Neural progenitor cell (in vitro differentiated cells): ENCODE results near the gene ANKRD12. TPM values are rescaled to one million over a fixed set of nuclear protein-coding genes. Genes with fewer than 3 reads are reported as not detected.

Experiments used
- DNase-seq: peaks from one replicate; pipeline ENCODE4 v3.0.0-alpha.2; 2016; ENCODE audit warnings: low spot score
- H2AFZ ChIP-seq: fragments of 200-600 bp; sonication (generic); replicated peaks from 2 replicates; pipeline ENCODE4 v1.6.1; 2016; ENCODE audit warnings: antibody characterized with exemption
- H3F3A ChIP-seq: fragments of 200-600 bp; sonication (generic); 2 replicates; pipeline ENCODE4 v1.6.1; 2016; ENCODE audit warnings: antibody characterized with exemption, low read depth
- H3K27ac ChIP-seq: fragments of 200-600 bp; sonication (generic); 2 replicates; pipeline ENCODE4 v1.5.1; 2016; ENCODE audit warnings: mild to moderate bottlenecking
- H3K27me3 ChIP-seq: fragments of 200-600 bp; sonication (generic); 2 replicates; pipeline ENCODE4 v1.6.1; 2016; ENCODE audit warnings: mild to moderate bottlenecking, moderate library complexity
- H3K36me3 ChIP-seq: fragments of 200-600 bp; sonication (generic); 2 replicates; pipeline ENCODE4 v1.5.1; 2016
- H3K4me1 ChIP-seq: fragments of 200-600 bp; sonication (generic); 2 replicates; pipeline ENCODE4 v1.6.1; 2016; ENCODE audit warnings: mixed run types
- H3K4me2 ChIP-seq: fragments of 200-600 bp; sonication (generic); 2 replicates; pipeline ENCODE4 v1.6.1; 2016
- H3K4me3 ChIP-seq: fragments of 200-600 bp; sonication (generic); 2 replicates; pipeline ENCODE4 v1.5.1; 2016
- H3K79me2 ChIP-seq: fragments of 200-600 bp; sonication (generic); 2 replicates; pipeline ENCODE4 v1.6.1; 2016; ENCODE audit warnings: low read depth
- H3K9ac ChIP-seq: fragments of 200-600 bp; sonication (generic); 2 replicates; pipeline ENCODE4 v1.6.1; 2016
- H3K9me3 ChIP-seq: fragments of 200-600 bp; sonication (generic); 2 replicates; pipeline ENCODE4 v1.5.1; 2016; ENCODE audit warnings: low read depth
- H4K20me1 ChIP-seq: fragments of 200-600 bp; sonication (generic); 2 replicates; pipeline ENCODE4 v1.6.1; 2016; ENCODE audit warnings: low read depth
- H3K27ac Mint-ChIP-seq: 3 replicates; pipeline ENCODE4 v1.8.0; 2021; ENCODE audit warnings: mixed read lengths
- H3K27me3 Mint-ChIP-seq: 2 replicates; pipeline ENCODE4 v1.8.0; 2022; ENCODE audit warnings: low read depth, mild to moderate bottlenecking, inconsistent platforms, moderate library complexity, mixed read lengths; ENCODE audit not compliant: insufficient read depth
- H3K36me3 Mint-ChIP-seq: 3 replicates; pipeline ENCODE4 v1.8.0; 2021; ENCODE audit warnings: mixed read lengths
- H3K4me1 Mint-ChIP-seq: 3 replicates; pipeline ENCODE4 v1.8.0; 2021; ENCODE audit warnings: mixed read lengths
- H3K4me3 Mint-ChIP-seq: 3 replicates; pipeline ENCODE4 v1.8.0; 2021; ENCODE audit warnings: mild to moderate bottlenecking, moderate library complexity, mixed read lengths
- H3K9me3 Mint-ChIP-seq: 3 replicates; pipeline ENCODE4 v1.8.0; 2020; ENCODE audit warnings: mixed read lengths
- EZH2 ChIP-seq: fragments of 200-600 bp; sonication (generic); IDR thresholded peaks from 2 replicates; pipeline ENCODE4 v1.6.1; 2017; ENCODE audit warnings: antibody characterized with exemption, mild to moderate bottlenecking, moderate library complexity
- EZH2phosphoT487 ChIP-seq: fragments of 200-600 bp; sonication (generic); IDR thresholded peaks from 2 replicates; pipeline ENCODE4 v1.6.1; 2017; ENCODE audit warnings: antibody characterized with exemption
- total RNA-seq: library from RNA; depleted of rRNA; stranded (reverse); fragments of >200 nt; gene quantifications from 2 replicates; pipeline ENCODE4 v1.2.3, GENCODE V29; 2015; ENCODE audit warnings: low replicate concordance
- TF ChIP-seq, protein P1 (sequence below): fragments of 200-600 bp; sonication (generic); IDR thresholded peaks from 2 replicates; pipeline ENCODE4 v1.5.1; 2017; ENCODE audit warnings: antibody characterized with exemption, mild to moderate bottlenecking

Gene ANKRD12
- total RNA-seq, 1 donor from 2014 or later, result 38.2 TPM

DNA sequence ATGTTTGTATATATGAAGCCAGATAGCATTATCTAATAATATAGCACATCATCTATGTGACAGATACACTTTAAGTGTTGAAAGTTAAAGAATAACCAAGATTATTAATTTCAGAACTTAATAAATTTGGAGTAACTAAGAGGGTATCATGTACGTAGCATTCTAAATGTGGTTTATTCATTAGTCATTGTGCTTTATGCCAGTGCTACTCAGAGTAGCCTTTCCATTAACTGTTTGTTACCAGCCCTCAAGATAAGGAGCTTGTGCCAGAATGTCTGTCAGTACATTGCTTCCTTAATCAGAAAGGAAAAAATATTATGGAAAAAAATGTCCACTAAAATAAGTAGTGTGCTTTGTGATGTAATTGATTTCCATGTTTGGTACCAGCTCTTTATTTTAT is 103.1 kb downstream of the ANKRD12 start:
- H3K4me3 ChIP-seq, result no peak overlapping the region
- no peak for TF ChIP-seq EZH2phosphoT487
- TF ChIP-seq, protein P1, sequence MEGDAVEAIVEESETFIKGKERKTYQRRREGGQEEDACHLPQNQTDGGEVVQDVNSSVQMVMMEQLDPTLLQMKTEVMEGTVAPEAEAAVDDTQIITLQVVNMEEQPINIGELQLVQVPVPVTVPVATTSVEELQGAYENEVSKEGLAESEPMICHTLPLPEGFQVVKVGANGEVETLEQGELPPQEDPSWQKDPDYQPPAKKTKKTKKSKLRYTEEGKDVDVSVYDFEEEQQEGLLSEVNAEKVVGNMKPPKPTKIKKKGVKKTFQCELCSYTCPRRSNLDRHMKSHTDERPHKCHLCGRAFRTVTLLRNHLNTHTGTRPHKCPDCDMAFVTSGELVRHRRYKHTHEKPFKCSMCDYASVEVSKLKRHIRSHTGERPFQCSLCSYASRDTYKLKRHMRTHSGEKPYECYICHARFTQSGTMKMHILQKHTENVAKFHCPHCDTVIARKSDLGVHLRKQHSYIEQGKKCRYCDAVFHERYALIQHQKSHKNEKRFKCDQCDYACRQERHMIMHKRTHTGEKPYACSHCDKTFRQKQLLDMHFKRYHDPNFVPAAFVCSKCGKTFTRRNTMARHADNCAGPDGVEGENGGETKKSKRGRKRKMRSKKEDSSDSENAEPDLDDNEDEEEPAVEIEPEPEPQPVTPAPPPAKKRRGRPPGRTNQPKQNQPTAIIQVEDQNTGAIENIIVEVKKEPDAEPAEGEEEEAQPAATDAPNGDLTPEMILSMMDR, result no peak

DNA sequence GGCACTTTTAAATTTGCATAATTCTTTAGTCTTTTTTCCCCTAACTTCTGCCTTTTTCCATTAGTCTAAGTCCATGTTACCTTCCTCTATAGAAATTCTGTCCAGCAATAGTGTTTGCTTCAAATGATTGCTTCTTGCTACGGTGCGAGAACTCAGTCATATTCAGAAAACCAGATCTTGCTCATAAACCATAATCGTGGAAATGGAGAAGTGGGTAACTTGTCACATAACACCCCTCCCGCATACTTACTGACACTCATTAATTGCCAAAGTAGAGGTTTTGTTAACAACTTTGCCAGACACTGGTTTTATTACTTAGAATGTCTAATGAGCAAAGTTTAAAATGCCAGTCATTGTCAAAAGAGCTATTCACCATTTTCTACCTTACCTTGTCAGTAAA is 103.7 kb downstream of the ANKRD12 start:
- no peaks in the 10 kb centered on the region for H3K9me3 Mint-ChIP-seq
- H3K27ac Mint-ChIP-seq, result no peak overlapping the region
- Histone ChIP-seq H3F3A (no peaks in the 10 kb centered on the region), H3K79me2 (no peaks in the 10 kb centered on the region), H3K4me1 (no peaks in the 10 kb centered on the region), H3K27ac (no peak overlapping the region), H3K27me3 (no peaks in the 10 kb centered on the region), H3K4me2 (no peak overlapping the region), H3K9me3 (no peaks in the 10 kb centered on the region), H4K20me1 (no peaks in the 10 kb centered on the region), H3K9ac (no peak overlapping the region), H3K4me3 (no peak overlapping the region), H3K36me3 (no peaks in the 10 kb centered on the region), H2AFZ (no peak overlapping the region)
- no peak for TF ChIP-seq EZH2phosphoT487
- no peak for TF ChIP-seq EZH2
- TF ChIP-seq, protein P1, result no peak
- H3K4me1 Mint-ChIP-seq, result no peaks in the 10 kb centered on the region
- H3K36me3 Mint-ChIP-seq, result peaks cover 11% of the 10 kb centered on the region
- H3K27me3 Mint-ChIP-seq, result no peaks in the 10 kb centered on the region
- H3K4me3 Mint-ChIP-seq, result no peak overlapping the region
- no peak for DNase-seq

More for the DNA sequence above, 103.1 kb downstream of the ANKRD12 start:
- H3K27me3 Mint-ChIP-seq, result no peaks in the 10 kb centered on the region
- Histone ChIP-seq H3K36me3 (no peaks in the 10 kb centered on the region), H3K27me3 (no peaks in the 10 kb centered on the region), H3K9ac (no peak overlapping the region), H3K4me2 (no peak overlapping the region), H3K27ac (no peak overlapping the region), H3K9me3 (no peaks in the 10 kb centered on the region), H3K79me2 (no peaks in the 10 kb centered on the region), H3K4me1 (no peaks in the 10 kb centered on the region), H2AFZ (no peak overlapping the region), H3F3A (no peaks in the 10 kb centered on the region), H4K20me1 (no peaks in the 10 kb centered on the region)
- no peak overlapping the region for H3K4me3 Mint-ChIP-seq
- no peak overlapping the region for H3K27ac Mint-ChIP-seq
- DNase-seq, result no peak
- H3K4me1 Mint-ChIP-seq, result no peaks in the 10 kb centered on the region
- peaks cover 11% of the 10 kb centered on the region for H3K36me3 Mint-ChIP-seq
- no peaks in the 10 kb centered on the region for H3K9me3 Mint-ChIP-seq

DNA sequence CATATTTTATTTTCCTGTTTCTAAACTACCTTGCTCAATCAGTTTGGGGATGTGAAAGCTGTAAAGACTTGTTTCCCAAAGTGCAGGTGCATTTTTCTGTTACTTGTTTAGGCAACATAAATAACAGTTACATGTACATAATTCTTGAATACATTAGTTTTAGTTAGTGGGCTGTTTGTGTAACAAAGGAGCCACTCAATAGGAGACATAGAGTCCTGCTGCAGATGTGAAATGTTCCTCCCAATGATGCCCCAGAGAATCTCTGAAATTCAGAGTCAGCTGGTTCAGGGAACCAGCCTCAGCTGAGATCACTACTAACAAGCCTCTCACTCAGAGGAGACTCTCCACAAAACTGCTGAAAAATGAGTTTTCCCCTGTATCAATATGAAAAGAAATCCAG is 106.4 kb downstream of the ANKRD12 start:
- Mint-ChIP-seq H3K4me1 (no peaks in the 10 kb centered on the region), H3K36me3 (peaks cover 11% of the 10 kb centered on the region), H3K9me3 (no peaks in the 10 kb centered on the region), H3K27me3 (no peaks in the 10 kb centered on the region), H3K4me3 (no peak overlapping the region), H3K27ac (no peak overlapping the region)
- Histone ChIP-seq H2AFZ (no peak overlapping the region), H3F3A (no peaks in the 10 kb centered on the region), H3K4me3 (no peak overlapping the region), H3K36me3 (no peaks in the 10 kb centered on the region), H3K27me3 (no peaks in the 10 kb centered on the region), H3K9ac (no peak overlapping the region), H3K79me2 (no peaks in the 10 kb centered on the region), H3K4me1 (no peaks in the 10 kb centered on the region), H3K9me3 (no peaks in the 10 kb centered on the region), H4K20me1 (no peaks in the 10 kb centered on the region), H3K4me2 (no peak overlapping the region), H3K27ac (no peak overlapping the region)
- no peak for DNase-seq
- TF ChIP-seq, protein P1, result no peak
- TF ChIP-seq EZH2, result no peak
- no peak for TF ChIP-seq EZH2phosphoT487
